Hepatocyte (in vitro differentiated cells): Measurements from ENCODE around the gene CTNNA1.

Experiments
- CTCF ChIP-seq: fragments of 200-600 bp; sonication (generic); IDR thresholded peaks from 2 replicates; pipeline ENCODE4 v1.5.1; 2016; ENCODE audit warnings: antibody characterized with exemption, mild to moderate bottlenecking; ENCODE audit not compliant: poor library complexity
- EZH2 ChIP-seq: fragments of 200-600 bp; sonication (generic); IDR thresholded peaks from 2 replicates; pipeline ENCODE4 v1.6.1; 2016; ENCODE audit warnings: antibody characterized with exemption, mild to moderate bottlenecking, borderline replicate concordance
- EZH2phosphoT487 ChIP-seq: fragments of 200-600 bp; sonication (generic); IDR thresholded peaks from one replicate; pipeline ENCODE4 v1.6.1; 2018; ENCODE audit warnings: antibody characterized with exemption, mild to moderate bottlenecking, low read depth, moderate library complexity; ENCODE audit not compliant: unreplicated experiment, severe bottlenecking

DNA sequence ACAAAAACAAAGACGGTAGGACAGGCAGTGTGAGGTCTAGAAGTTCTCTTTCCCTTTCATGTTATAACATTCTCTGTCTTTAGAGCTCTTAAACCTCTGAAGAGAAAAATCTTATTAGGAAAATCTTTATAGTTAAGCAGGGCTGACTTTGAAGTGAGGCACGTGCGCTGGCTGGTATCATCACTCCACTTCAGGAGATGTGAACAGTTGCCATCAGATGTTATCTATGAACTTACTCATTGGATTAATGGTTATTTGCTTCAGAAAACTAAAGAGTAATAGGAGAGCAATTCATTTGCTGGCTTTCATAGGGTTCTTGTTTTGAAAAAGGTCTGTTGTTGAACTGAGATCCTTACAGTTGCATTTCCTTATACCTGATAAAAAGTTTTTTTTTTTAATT is 96.2 kb downstream of the CTNNA1 start:
- TF ChIP-seq CTCF (no peak), EZH2 (no peak), EZH2phosphoT487 (no peak)
